IMR-90 (cell line): ENCODE measurements around the gene PIK3C3. TPM values are rescaled to one million over a fixed set of nuclear protein-coding genes. Genes with fewer than 3 reads are reported as not detected.

Source experiments
- BHLHE40 ChIP-seq: fragments of 150-350 bp; IDR thresholded peaks from 2 replicates; pipeline ENCODE4 v1.6.1; 2016; ENCODE audit warnings: mild to moderate bottlenecking, low read depth, low read length
- FOS ChIP-seq: fragments of 150-350 bp; IDR thresholded peaks from 2 replicates; pipeline ENCODE4 v1.6.1; 2016; ENCODE audit warnings: low read depth, low read length
- NFE2L2 ChIP-seq: fragments of 150-350 bp; IDR thresholded peaks from 2 replicates; pipeline ENCODE4 v1.6.1; 2016; ENCODE audit warnings: low read depth, mild to moderate bottlenecking, low read length
- SMC3 ChIP-seq: fragments of 150-350 bp; IDR thresholded peaks from 2 replicates; pipeline ENCODE4 v1.6.1; 2016; ENCODE audit warnings: low read depth, mild to moderate bottlenecking, antibody characterized with exemption, low read length, moderate library complexity
- polyA plus RNA-seq, 3 experiments: library from polyadenylated mRNA; depleted of rRNA; stranded (reverse); fragments of >200 nt; gene quantifications; 2 replicates each; pipeline ENCODE4 v1.2.3, GENCODE V29; 2012; ENCODE audit warnings: low replicate concordance in 1 of 3
- total RNA-seq: library from RNA; depleted of rRNA; stranded (reverse); fragments of >200 nt; gene quantifications from 2 replicates; pipeline ENCODE4 v1.2.3, GENCODE V29; 2012
- TF ChIP-seq, protein P1 (sequence below): fragments of 150-350 bp; IDR thresholded peaks from 2 replicates; pipeline ENCODE4 v1.6.1; 2016; ENCODE audit warnings: low read depth, mild to moderate bottlenecking, low read length, moderate library complexity, borderline replicate concordance

PIK3C3 gene
- total and polyA plus RNA-seq, 2 of the 4 experiments (the other 2 are of a cell fraction), result 41.2 to 57.2 TPM

DNA sequence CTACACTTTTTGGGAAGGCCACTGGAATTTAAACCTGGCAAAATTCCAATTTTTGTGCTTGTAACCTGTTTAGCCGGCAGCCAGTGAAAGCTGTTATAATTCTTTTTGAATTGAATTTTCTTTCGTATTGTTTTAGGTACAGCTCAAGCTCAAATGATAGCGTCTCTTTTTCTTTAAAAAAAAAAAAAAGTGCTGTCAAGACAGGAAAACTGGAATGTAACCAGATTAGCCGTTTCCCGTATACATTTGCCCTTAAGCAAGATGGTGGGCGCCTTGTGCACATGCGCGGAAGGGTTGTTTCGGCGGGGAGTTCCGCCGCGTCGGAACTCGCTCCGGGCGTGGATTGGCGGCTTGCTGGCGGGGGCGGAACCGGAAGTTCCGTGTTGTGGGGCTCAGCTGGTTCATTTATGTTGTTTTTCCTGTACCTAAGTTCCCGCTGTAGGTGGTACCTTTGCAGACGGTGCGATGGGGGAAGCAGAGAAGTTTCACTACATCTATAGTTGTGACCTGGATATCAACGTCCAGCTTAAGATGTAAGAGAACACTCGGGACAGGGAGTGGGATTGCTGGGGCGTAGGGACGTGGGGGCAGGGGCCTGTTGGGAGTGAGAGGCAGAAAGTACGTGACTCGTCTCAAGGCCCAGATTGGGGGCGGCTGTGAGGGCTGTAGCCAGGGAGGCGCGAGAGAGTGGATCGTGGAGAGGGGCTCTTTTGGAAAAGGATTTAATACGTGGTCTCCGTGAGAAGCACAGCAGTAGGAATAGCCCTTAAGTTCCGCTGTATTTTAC is at the start of gene PIK3C3 (continued):
- TF ChIP-seq, protein P1, sequence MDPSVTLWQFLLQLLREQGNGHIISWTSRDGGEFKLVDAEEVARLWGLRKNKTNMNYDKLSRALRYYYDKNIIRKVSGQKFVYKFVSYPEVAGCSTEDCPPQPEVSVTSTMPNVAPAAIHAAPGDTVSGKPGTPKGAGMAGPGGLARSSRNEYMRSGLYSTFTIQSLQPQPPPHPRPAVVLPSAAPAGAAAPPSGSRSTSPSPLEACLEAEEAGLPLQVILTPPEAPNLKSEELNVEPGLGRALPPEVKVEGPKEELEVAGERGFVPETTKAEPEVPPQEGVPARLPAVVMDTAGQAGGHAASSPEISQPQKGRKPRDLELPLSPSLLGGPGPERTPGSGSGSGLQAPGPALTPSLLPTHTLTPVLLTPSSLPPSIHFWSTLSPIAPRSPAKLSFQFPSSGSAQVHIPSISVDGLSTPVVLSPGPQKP, result no peak
- TF ChIP-seq NFE2L2, result no peak
- TF ChIP-seq BHLHE40, result no peak; the same call in 1 of the 2 replicates
- no peak for TF ChIP-seq FOS
- TF ChIP-seq SMC3, result no peak
